GM23338 (cell line): ENCODE measurements around the gene PRR14L.

Experiments used
- CREB1 ChIP-seq: fragments of 250-450 bp; sonication (Bioruptor Pico); IDR thresholded peaks from 2 replicates; pipeline ENCODE4 v1.5.0; 2020; ENCODE audit warnings: low read depth, mild to moderate bottlenecking, moderate library complexity
- ETS1 ChIP-seq: IDR thresholded peaks from 2 replicates; pipeline ENCODE4 v1.6.1; 2016; ENCODE audit warnings: antibody characterized with exemption
- EZH2 ChIP-seq: fragments of 200-600 bp; sonication (generic); IDR thresholded peaks from one replicate; pipeline ENCODE4 v1.8.0; 2017; ENCODE audit warnings: antibody characterized with exemption, mild to moderate bottlenecking, low read depth; ENCODE audit not compliant: unreplicated experiment
- EZH2phosphoT487 ChIP-seq: fragments of 200-600 bp; sonication (generic); IDR thresholded peaks from one replicate; pipeline ENCODE4 v1.8.1; 2018; ENCODE audit warnings: antibody characterized with exemption; ENCODE audit not compliant: unreplicated experiment
- STAT1 ChIP-seq: IDR thresholded peaks from one replicate; pipeline ENCODE4 v1.6.1; 2016; ENCODE audit warnings: antibody characterized with exemption; ENCODE audit not compliant: unreplicated experiment
- TF ChIP-seq, protein P1 (sequence below), 2 experiments: fragments of 200-600 bp in 1 of 2; sonication (generic) in 1 of 2; conservative IDR thresholded peaks; 2 replicates each; pipeline versions ENCODE4 v1.5.1 to v1.6.1; 2016 to 2017; ENCODE audit warnings: antibody characterized with exemption in 2 of 2, low read depth in 2 of 2, mild to moderate bottlenecking in 2 of 2, moderate library complexity in 1 of 2
- TF ChIP-seq, protein P2 (sequence below): IDR thresholded peaks from one replicate; pipeline ENCODE4 v1.6.1; 2018; ENCODE audit warnings: antibody characterized with exemption; ENCODE audit not compliant: unreplicated experiment

GRCh38 chr22:31734512-31734911 is 15.4 kb downstream of the PRR14L start:
- TF ChIP-seq, protein P1, sequence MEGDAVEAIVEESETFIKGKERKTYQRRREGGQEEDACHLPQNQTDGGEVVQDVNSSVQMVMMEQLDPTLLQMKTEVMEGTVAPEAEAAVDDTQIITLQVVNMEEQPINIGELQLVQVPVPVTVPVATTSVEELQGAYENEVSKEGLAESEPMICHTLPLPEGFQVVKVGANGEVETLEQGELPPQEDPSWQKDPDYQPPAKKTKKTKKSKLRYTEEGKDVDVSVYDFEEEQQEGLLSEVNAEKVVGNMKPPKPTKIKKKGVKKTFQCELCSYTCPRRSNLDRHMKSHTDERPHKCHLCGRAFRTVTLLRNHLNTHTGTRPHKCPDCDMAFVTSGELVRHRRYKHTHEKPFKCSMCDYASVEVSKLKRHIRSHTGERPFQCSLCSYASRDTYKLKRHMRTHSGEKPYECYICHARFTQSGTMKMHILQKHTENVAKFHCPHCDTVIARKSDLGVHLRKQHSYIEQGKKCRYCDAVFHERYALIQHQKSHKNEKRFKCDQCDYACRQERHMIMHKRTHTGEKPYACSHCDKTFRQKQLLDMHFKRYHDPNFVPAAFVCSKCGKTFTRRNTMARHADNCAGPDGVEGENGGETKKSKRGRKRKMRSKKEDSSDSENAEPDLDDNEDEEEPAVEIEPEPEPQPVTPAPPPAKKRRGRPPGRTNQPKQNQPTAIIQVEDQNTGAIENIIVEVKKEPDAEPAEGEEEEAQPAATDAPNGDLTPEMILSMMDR (conservative IDR thresholded peaks at IDR 0.05; ENCODE audit: low read depth in 2 of 2), result no peak
- TF ChIP-seq STAT1 (no peak), EZH2 (no peak), EZH2phosphoT487 (no peak), ETS1 (no peak), CREB1 (CRISPR knock-in tag) (no peak)
- TF ChIP-seq, protein P2, sequence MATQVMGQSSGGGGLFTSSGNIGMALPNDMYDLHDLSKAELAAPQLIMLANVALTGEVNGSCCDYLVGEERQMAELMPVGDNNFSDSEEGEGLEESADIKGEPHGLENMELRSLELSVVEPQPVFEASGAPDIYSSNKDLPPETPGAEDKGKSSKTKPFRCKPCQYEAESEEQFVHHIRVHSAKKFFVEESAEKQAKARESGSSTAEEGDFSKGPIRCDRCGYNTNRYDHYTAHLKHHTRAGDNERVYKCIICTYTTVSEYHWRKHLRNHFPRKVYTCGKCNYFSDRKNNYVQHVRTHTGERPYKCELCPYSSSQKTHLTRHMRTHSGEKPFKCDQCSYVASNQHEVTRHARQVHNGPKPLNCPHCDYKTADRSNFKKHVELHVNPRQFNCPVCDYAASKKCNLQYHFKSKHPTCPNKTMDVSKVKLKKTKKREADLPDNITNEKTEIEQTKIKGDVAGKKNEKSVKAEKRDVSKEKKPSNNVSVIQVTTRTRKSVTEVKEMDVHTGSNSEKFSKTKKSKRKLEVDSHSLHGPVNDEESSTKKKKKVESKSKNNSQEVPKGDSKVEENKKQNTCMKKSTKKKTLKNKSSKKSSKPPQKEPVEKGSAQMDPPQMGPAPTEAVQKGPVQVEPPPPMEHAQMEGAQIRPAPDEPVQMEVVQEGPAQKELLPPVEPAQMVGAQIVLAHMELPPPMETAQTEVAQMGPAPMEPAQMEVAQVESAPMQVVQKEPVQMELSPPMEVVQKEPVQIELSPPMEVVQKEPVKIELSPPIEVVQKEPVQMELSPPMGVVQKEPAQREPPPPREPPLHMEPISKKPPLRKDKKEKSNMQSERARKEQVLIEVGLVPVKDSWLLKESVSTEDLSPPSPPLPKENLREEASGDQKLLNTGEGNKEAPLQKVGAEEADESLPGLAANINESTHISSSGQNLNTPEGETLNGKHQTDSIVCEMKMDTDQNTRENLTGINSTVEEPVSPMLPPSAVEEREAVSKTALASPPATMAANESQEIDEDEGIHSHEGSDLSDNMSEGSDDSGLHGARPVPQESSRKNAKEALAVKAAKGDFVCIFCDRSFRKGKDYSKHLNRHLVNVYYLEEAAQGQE, result no peak
